ENCODE data around the gene SEMA5B.

The SEMA5B gene

DNA sequence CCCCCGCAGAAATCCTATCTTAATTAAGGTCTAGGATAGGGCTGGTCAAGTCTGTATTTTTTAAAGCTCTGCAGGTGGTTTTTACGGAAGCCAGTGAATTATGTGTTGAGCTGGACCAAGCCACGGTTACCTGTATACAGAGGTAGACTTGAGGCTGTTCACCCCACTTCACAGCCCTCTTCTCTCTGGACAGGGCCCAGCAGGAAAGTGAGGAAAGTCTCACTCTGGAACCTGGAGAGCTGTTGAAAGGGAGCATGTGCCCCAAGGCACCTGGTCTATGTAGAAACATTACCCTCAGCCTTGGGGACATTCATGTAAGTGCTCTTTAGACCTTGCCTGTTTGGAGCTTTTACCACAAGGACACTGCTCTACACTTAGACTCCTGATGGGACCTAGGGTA, 6.9 kb downstream of the SEMA5B start:
- no peak for DNase-seq (ENCODE audit: extremely low read depth, low read depth)
- TF ChIP-seq, protein P1, sequence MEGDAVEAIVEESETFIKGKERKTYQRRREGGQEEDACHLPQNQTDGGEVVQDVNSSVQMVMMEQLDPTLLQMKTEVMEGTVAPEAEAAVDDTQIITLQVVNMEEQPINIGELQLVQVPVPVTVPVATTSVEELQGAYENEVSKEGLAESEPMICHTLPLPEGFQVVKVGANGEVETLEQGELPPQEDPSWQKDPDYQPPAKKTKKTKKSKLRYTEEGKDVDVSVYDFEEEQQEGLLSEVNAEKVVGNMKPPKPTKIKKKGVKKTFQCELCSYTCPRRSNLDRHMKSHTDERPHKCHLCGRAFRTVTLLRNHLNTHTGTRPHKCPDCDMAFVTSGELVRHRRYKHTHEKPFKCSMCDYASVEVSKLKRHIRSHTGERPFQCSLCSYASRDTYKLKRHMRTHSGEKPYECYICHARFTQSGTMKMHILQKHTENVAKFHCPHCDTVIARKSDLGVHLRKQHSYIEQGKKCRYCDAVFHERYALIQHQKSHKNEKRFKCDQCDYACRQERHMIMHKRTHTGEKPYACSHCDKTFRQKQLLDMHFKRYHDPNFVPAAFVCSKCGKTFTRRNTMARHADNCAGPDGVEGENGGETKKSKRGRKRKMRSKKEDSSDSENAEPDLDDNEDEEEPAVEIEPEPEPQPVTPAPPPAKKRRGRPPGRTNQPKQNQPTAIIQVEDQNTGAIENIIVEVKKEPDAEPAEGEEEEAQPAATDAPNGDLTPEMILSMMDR (IDR thresholded peaks at IDR 0.05; ENCODE audit: low read depth, low read length, missing control alignments), result no peak
- no peak overlapping the region for H3K4me3 ChIP-seq (replicated peaks; ENCODE audit: low read depth, low read length)

DNA sequence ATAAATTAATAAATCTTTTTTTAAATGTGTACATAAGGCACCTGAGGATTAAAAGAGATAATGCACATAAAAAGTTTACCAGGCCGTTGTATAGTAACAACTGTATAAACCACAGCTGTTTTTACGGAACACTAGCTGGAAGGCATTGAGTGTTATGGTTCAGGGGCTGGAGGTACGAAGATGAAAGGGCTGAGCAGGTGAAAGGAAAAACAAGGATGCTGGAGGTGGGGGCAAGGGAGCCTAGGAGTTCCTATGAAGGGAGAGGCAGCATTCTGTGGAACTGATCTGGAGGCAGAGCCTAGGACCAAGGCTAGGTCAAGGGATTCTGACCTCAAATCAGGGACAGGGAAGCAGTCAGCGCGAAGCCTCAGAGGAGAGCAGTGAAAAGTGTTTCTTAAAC, 8.0 kb downstream of the SEMA5B start:
- TF ChIP-seq, protein P1 (IDR thresholded peaks at IDR 0.05; ENCODE audit: low read depth, low read length, missing control alignments), result no peak
- DNase-seq (ENCODE audit: extremely low read depth, low read depth), result no peak
- no peak overlapping the region for H3K4me3 ChIP-seq (replicated peaks; ENCODE audit: low read depth, low read length)

DNA sequence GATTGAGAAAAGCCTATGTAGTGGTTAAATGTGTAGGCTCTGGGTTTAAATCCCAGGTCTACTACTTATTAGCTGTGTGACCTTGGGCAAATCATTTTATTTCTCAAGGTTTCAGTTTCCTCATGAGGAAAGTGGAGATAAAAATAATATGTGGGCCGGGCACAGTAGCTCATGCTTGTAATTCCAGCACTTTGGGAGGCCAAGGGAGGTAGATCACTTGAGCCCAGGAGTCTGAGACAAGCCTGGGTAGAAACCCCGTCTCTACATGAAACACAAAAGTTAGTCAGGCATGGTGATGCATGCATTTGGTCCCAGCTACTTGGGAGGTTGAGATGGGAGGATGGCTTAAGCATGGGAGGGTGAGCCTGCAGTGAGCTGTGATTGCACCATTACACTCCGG, 8.4 kb downstream of the SEMA5B start:
- DNase-seq (ENCODE audit: extremely low read depth, low read depth), result no peak
- no peak overlapping the region for H3K4me3 ChIP-seq (replicated peaks; ENCODE audit: low read depth, low read length)
- TF ChIP-seq, protein P1 (IDR thresholded peaks at IDR 0.05; ENCODE audit: low read depth, low read length, missing control alignments), result no peak

DNA sequence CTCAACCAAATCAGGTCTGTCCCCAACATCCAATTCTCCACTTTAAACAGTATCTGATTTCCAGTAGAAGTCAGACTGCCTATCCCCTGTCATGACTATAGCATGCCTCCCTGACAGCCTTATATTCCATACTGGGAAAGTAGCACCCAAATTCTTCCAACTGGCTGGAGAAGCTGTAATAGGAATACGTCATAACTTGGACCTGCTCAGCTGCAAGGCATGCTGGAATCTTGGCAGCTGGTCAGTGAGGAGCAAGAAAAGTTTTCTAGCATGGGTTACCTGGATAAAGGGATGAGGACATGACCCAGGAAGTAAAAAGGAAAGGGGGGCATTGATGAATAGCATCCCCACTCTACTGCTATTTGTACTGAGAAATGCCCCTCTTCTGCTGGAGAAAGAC, 8.9 kb downstream of the SEMA5B start:
- DNase-seq (ENCODE audit: extremely low read depth, low read depth), result no peak
- no peak overlapping the region for H3K4me3 ChIP-seq (replicated peaks; ENCODE audit: low read depth, low read length)
- TF ChIP-seq, protein P1 (IDR thresholded peaks at IDR 0.05; ENCODE audit: low read depth, low read length, missing control alignments), result no peak

DNA sequence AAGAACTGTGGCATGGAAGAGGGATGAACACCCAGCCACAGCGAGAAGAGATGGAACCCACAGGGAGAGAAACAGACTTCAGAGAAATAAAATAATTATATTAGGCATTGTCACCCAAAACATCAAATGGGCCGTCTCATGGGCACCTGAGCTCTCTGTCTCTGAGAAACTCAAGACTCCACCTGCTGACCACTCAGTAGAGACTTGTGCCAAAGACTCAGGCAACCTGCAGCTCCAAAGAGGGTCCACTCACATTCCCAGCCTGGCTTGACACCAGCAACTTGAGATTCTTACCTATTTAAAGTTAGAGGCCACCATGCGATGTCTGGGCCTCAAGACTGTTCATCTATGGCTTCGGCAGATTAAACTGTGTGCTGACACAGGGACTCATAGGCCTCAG, 12.0 kb downstream of the SEMA5B start:
- TF ChIP-seq, protein P1 (IDR thresholded peaks at IDR 0.05; ENCODE audit: low read depth, low read length, missing control alignments), result no peak
- no peak for DNase-seq (ENCODE audit: extremely low read depth, low read depth)
- no peak overlapping the region for H3K4me3 ChIP-seq (replicated peaks; ENCODE audit: low read depth, low read length)

DNA sequence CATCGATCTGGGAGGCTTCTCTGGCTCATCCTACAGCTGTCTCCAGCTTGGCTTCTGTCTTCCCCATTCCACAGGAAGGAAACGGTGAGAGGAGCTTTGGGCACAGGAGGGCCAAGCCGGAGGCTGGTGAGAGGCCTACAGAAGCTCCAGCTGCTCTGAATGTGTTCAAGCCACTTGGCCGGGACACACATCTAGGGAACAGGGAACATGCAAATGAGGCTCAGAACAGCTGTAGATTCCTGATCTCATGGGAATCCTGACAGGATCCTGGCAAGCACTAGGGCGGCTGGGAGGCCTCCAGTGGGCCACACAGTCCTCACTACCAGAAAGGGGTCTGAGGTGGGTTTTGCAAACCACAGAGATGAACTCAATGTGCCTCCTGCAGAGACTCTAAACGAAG, 13.7 kb downstream of the SEMA5B start:
- TF ChIP-seq, protein P1 (IDR thresholded peaks at IDR 0.05; ENCODE audit: low read depth, low read length, missing control alignments), result no peak
- no peak for DNase-seq (ENCODE audit: extremely low read depth, low read depth)
- H3K4me3 ChIP-seq (replicated peaks; ENCODE audit: low read depth, low read length), result no peak overlapping the region

DNA sequence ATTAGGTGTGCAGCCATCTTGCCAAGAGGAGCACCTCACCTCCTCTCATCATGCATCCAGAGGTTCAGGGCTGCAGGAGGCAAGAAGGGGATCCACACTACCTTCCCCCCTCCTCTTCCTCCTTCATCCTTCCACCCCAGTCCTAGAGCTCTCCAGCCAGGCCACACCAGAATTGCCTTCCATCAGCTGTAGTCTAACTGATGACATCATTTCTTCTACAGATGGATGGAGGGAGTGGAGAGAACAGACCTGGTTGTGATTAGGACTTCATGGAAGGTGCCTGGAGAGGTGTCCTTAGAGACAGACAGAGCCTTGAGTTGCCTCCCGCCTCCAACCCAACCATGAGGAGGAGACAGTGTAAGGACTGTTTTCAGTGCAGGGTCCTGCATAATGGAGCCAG, 14.9 kb downstream of the SEMA5B start:
- H3K4me3 ChIP-seq (replicated peaks; ENCODE audit: low read depth, low read length), result no peak overlapping the region
- DNase-seq (ENCODE audit: extremely low read depth, low read depth), result no peak
- TF ChIP-seq, protein P1 (IDR thresholded peaks at IDR 0.05; ENCODE audit: low read depth, low read length, missing control alignments), result no peak

Measured in HFF-Myc (cell line).